RWPE2 (cell line): ENCODE measurements around the gene ABCB10.

Source experiments
- ATAC-seq: fragments of 200-7000 bp; cut with Tn5 transposase; 3 replicates; pipeline ENCODE4 v1.9.1; 2021; ENCODE audit warnings: low read depth
- DNase-seq: peaks from one replicate; pipeline ENCODE4 v3.0.0-alpha.2; 2020; ENCODE audit warnings: low spot score
- H3K27ac ChIP-seq: fragments of 450-650 bp; 2 replicates; pipeline ENCODE4 v1.5.1; 2017; ENCODE audit warnings: mild to moderate bottlenecking; ENCODE audit not compliant: poor library complexity, severe bottlenecking
- H3K27me3 ChIP-seq: fragments of 250-450 bp; sonication (Bioruptor Pico); 2 replicates; pipeline ENCODE4 v1.5.1; 2021; ENCODE audit warnings: mild to moderate bottlenecking, moderate library complexity; ENCODE audit not compliant: insufficient read depth, poor library complexity, severe bottlenecking
- H3K36me3 ChIP-seq: fragments of 250-450 bp; sonication (Bioruptor Pico); 2 replicates; pipeline ENCODE4 v1.5.1; 2020; ENCODE audit warnings: low read depth, mild to moderate bottlenecking, moderate library complexity
- H3K4me1 ChIP-seq: fragments of 250-450 bp; sonication (Bioruptor Pico); 2 replicates; pipeline ENCODE4 v1.5.1; 2021; ENCODE audit warnings: mild to moderate bottlenecking, moderate library complexity; ENCODE audit not compliant: insufficient read depth, poor library complexity, severe bottlenecking
- H3K4me3 ChIP-seq: fragments of 250-450 bp; sonication (Bioruptor Pico); 2 replicates; pipeline ENCODE4 v1.5.1; 2021; ENCODE audit warnings: mild to moderate bottlenecking, moderate library complexity; ENCODE audit not compliant: severe bottlenecking
- H3K9me3 ChIP-seq: fragments of 250-450 bp; sonication (Bioruptor Pico); 2 replicates; pipeline ENCODE4 v1.5.1; 2021; ENCODE audit warnings: mild to moderate bottlenecking, moderate library complexity; ENCODE audit not compliant: severe bottlenecking
- CTCF ChIP-seq: fragments of 450-650 bp; IDR thresholded peaks from one replicate; pipeline ENCODE4 v1.5.1; 2017; ENCODE audit warnings: mild to moderate bottlenecking, moderate library complexity; ENCODE audit not compliant: poor library complexity, severe bottlenecking

ABCB10 gene

GRCh38 chr1:229495782-229496181 is 62.7 kb downstream of the ABCB10 start:
- Histone ChIP-seq H3K4me3 (no peak overlapping the region), H3K27me3 (no peaks in the 10 kb centered on the region), H3K9me3 (no peaks in the 10 kb centered on the region), H3K4me1 (no peaks in the 10 kb centered on the region), H3K36me3 (peaks cover 40% of the 10 kb centered on the region), H3K27ac (no peak overlapping the region)
- no peak for TF ChIP-seq CTCF
- DNase-seq, result no peak
- no peak for ATAC-seq

GRCh38 chr1:229487181-229487580 is 71.3 kb downstream of the ABCB10 start:
- no peaks in the 10 kb centered on the region for H3K4me1 ChIP-seq
- H3K36me3 ChIP-seq, result peaks cover 8% of the 10 kb centered on the region
- no peak overlapping the region for H3K27ac ChIP-seq
- no peak overlapping the region for H3K4me3 ChIP-seq
- DNase-seq (no peak), ATAC-seq (no peak)
- TF ChIP-seq CTCF, result no peak
- H3K27me3 ChIP-seq, result no peaks in the 10 kb centered on the region
- no peaks in the 10 kb centered on the region for H3K9me3 ChIP-seq

GRCh38 chr1:229485318-229485717 is 73.2 kb downstream of the ABCB10 start:
- Histone ChIP-seq H3K27ac (no peak overlapping the region), H3K4me1 (no peaks in the 10 kb centered on the region), H3K4me3 (no peak overlapping the region), H3K9me3 (no peaks in the 10 kb centered on the region), H3K27me3 (no peaks in the 10 kb centered on the region), H3K36me3 (peaks cover 11% of the 10 kb centered on the region)
- no peak for TF ChIP-seq CTCF
- ATAC-seq (no peak), DNase-seq (no peak)

- no peaks in the 10 kb centered on the region for H3K9me3 ChIP-seq
- H3K4me3 ChIP-seq, result no peak overlapping the region
- peaks cover 7% of the 10 kb centered on the region; the same call in 1 of the 2 replicates for H3K36me3 ChIP-seq
- ATAC-seq (no peak), DNase-seq (no peak)
- TF ChIP-seq CTCF, result no peak
- H3K27ac ChIP-seq, result no peak overlapping the region
- H3K4me1 ChIP-seq, result no peaks in the 10 kb centered on the region
- H3K27me3 ChIP-seq, result no peaks in the 10 kb centered on the region
Observed at GRCh38 chr1:229482511-229482910, 76.0 kb downstream of the ABCB10 start.

- Histone ChIP-seq H3K9me3 (no peaks in the 10 kb centered on the region), H3K27me3 (no peaks in the 10 kb centered on the region), H3K27ac (no peak overlapping the region), H3K4me1 (no peaks in the 10 kb centered on the region), H3K4me3 (no peak overlapping the region), H3K36me3 (peaks cover 10% of the 10 kb centered on the region; the same call in 1 of the 2 replicates)
- no peak for TF ChIP-seq CTCF
- DNase-seq, result no peak
- ATAC-seq, result no peak
Observed at GRCh38 chr1:229480495-229480894, 78.0 kb downstream of the ABCB10 start.
